ENCODE measurements around the gene KCNH3.

The KCNH3 gene

DNA sequence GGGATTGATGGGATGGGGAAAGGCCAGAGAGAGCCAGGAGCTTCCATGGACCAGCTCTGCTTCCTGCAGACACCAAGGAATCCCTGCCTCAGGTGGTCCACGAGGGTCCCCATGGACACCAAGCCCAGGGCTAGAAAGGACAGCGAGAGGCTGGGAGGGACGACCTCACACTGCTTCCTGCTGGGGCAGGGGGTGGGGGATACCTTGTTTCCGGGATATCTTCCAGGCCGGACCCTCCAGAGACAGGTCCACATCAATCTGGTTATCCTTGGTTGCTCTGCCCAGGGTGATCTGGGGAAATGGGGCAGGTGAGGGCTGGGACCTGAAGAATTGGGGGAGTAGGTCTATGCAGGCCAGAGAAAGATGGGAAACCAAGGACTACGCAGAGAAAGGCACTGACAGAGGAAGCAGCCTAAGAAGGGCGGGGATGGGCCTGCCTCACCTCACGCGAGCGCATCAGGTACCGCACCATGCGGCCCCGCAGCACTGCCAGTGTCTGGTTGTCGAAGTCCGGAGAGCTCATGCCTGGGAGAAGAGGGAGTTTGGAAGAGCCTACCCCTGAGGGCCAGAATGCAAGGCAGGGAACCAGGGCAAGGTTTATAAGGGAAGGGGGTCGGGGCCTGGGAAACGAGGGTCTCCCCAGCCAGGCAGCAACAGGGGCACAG is 20.3 kb downstream of the KCNH3 start:
- DNase-seq: no peak
- H3K36me3 ChIP-seq: peaks cover 58% of the 10 kb centered on the region
- H3K9me3 ChIP-seq: no peaks in the 10 kb centered on the region
- TF ChIP-seq, protein P1, sequence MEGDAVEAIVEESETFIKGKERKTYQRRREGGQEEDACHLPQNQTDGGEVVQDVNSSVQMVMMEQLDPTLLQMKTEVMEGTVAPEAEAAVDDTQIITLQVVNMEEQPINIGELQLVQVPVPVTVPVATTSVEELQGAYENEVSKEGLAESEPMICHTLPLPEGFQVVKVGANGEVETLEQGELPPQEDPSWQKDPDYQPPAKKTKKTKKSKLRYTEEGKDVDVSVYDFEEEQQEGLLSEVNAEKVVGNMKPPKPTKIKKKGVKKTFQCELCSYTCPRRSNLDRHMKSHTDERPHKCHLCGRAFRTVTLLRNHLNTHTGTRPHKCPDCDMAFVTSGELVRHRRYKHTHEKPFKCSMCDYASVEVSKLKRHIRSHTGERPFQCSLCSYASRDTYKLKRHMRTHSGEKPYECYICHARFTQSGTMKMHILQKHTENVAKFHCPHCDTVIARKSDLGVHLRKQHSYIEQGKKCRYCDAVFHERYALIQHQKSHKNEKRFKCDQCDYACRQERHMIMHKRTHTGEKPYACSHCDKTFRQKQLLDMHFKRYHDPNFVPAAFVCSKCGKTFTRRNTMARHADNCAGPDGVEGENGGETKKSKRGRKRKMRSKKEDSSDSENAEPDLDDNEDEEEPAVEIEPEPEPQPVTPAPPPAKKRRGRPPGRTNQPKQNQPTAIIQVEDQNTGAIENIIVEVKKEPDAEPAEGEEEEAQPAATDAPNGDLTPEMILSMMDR (IDR thresholded peaks at IDR 0.05; ENCODE audit: low read depth, low read length): no peak
- H3K27me3 ChIP-seq: no peaks in the 10 kb centered on the region
- no peaks in the 10 kb centered on the region for H3K4me1 ChIP-seq
- H3K4me3 ChIP-seq (ENCODE audit: low read depth, low read length): no peak overlapping the region

DNA sequence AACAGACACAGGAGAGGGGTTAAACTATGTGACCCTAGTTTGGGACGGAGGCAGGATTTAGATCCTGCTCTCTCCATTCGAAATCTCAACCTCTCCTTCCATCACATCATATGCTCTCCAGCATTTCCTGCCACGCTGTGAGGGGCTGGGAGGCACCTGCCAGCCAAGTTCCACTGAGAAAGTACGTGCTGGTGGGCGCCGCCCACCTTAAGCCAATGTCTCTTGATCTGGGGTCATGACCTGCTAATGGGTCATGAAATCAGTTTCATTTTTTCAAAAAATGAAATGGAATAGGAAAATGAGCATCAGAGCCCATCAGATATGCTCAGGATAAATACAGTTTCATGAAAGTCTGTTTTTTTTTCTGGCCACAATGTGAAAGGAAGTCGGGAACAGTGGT is 21.9 kb downstream of the KCNH3 start:
- TF ChIP-seq, protein P1 (IDR thresholded peaks at IDR 0.05; ENCODE audit: low read depth, low read length): no peak
- Histone ChIP-seq H3K36me3 (peaks cover 74% of the 10 kb centered on the region), H3K27me3 (no peaks in the 10 kb centered on the region), H3K9me3 (no peaks in the 10 kb centered on the region), H3K4me3 (ENCODE audit: low read depth, low read length) (no peak overlapping the region), H3K4me1 (no peaks in the 10 kb centered on the region)
- no peak for DNase-seq

DNA sequence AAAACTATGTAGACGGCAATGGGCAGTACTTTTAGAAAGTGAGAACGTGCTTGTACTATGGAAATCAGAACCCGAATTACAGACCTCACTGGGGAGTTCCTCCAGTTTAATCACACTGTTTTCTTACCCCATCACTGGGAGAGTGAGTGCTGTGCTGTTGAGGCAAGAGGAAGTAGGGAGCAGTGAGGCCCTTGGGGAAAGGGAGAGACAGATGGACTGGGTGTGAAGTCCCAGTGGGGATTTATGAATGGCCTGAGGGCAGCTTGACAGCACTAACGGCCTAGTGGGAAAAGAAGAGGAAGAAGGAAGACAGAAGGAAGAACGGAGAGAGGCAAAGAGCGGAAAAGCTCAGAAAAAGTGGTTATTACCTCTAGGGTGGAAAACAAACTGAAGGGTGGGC is 23.4 kb downstream of the KCNH3 start:
- H3K4me3 ChIP-seq (ENCODE audit: low read depth, low read length): no peak overlapping the region
- no peaks in the 10 kb centered on the region for H3K4me1 ChIP-seq
- TF ChIP-seq, protein P1 (IDR thresholded peaks at IDR 0.05; ENCODE audit: low read depth, low read length): no peak
- no peak for DNase-seq
- no peaks in the 10 kb centered on the region for H3K27me3 ChIP-seq
- peaks cover 76% of the 10 kb centered on the region for H3K36me3 ChIP-seq
- no peaks in the 10 kb centered on the region for H3K9me3 ChIP-seq

DNA sequence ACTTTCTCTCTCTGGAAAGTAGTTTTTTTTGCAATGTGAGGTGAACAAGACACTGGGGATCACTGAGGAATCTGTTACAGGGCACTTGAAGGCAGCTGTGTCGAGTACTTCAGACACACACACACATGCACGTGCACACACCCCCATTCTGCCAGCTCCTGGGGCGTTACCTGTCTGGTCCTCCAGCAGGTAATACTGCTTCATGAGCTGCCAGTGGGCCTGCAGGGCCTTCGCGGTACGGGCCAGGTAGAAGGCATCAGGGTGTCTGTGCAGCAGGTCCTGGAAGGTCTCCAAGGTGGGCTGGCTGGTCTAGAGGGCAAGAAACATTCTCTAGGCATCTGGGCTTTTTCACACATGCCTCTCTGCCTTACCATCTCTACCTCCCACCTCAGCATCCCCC is 24.0 kb downstream of the KCNH3 start:
- TF ChIP-seq, protein P1 (IDR thresholded peaks at IDR 0.05; ENCODE audit: low read depth, low read length): no peak
- DNase-seq: no peak
- no peak overlapping the region for H3K4me3 ChIP-seq (ENCODE audit: low read depth, low read length)
- H3K9me3 ChIP-seq: no peaks in the 10 kb centered on the region
- no peaks in the 10 kb centered on the region for H3K4me1 ChIP-seq
- H3K36me3 ChIP-seq: peaks cover 71% of the 10 kb centered on the region
- H3K27me3 ChIP-seq: no peaks in the 10 kb centered on the region

DNA sequence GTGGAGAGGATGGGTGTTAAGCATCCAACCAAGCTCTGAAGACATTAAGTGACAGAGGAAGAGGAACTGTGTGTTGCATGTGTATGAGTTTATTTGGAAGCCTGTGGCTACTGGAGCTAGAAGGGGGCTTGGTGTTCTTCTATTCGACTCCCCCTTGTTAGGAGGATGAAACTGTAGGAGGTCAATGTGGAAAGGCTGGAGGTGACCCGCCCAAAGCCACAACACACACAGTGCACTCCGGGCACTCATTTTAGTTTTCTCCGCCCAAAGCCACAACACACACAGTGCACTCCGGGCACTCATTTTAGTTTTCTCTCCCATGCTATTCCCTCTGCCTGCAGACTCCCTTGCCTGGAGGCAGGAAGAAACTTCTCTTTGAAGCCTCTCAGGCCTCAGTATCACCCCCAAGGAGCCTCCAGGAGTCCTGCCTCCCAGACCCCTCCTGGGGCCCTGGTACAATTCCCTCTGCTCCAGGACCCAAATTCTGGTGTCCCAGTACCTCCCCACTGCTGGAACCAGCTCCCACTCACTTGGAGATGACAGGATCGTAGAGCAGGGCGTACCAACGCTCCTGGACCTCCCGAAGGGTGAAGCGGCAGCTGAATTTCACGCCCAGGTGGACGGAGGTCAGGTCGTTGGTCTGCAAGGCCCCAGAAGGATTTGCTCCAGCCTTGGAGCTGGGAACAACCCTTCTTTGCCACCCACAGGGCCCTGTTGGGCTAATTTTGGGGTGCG is 25.3 kb downstream of the KCNH3 start:
- no peaks in the 10 kb centered on the region for H3K4me1 ChIP-seq
- no peak for DNase-seq
- TF ChIP-seq, protein P1 (IDR thresholded peaks at IDR 0.05; ENCODE audit: low read depth, low read length): no peak
- no peaks in the 10 kb centered on the region for H3K27me3 ChIP-seq
- H3K36me3 ChIP-seq: peaks cover 65% of the 10 kb centered on the region
- no peaks in the 10 kb centered on the region for H3K9me3 ChIP-seq
- H3K4me3 ChIP-seq (ENCODE audit: low read depth, low read length): no peak overlapping the region

Measured in BE2C (cell line).